ENCODE data around the gene FADD.

DNA sequence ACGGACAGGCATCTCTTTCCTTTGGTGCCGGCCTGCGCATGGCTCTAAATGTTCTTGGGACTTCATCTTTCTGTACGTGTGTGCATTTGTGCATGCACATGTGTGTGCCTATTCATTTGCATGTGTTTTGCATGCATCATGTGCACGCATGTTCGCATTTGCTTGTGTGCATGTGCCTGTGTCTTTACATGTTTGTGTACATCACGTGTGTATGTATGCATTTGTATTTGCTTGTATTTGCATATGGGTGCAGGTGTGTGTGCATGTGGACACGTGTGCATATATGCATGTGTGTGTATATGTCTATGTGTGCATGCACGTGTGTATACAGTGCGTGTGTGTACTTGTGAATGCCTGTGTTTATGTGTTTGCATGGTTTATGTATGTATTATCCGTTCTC, 13.5 kb upstream of the FADD start:
- TF ChIP-seq, protein P1, sequence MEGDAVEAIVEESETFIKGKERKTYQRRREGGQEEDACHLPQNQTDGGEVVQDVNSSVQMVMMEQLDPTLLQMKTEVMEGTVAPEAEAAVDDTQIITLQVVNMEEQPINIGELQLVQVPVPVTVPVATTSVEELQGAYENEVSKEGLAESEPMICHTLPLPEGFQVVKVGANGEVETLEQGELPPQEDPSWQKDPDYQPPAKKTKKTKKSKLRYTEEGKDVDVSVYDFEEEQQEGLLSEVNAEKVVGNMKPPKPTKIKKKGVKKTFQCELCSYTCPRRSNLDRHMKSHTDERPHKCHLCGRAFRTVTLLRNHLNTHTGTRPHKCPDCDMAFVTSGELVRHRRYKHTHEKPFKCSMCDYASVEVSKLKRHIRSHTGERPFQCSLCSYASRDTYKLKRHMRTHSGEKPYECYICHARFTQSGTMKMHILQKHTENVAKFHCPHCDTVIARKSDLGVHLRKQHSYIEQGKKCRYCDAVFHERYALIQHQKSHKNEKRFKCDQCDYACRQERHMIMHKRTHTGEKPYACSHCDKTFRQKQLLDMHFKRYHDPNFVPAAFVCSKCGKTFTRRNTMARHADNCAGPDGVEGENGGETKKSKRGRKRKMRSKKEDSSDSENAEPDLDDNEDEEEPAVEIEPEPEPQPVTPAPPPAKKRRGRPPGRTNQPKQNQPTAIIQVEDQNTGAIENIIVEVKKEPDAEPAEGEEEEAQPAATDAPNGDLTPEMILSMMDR (IDR thresholded peaks at IDR 0.05): no peak
- TF ChIP-seq POLR2A (IDR thresholded peaks at IDR 0.05) (no peak), POLR2AphosphoS5 (IDR thresholded peaks at IDR 0.05) (no peak)

Measured in prostate gland (tissue), 2 donors.